Hepatocyte (in vitro differentiated cells): Measurements from ENCODE around the gene PPFIA2. TPM values are rescaled to one million over a fixed set of nuclear protein-coding genes. Genes with fewer than 3 reads are reported as not detected.

Experiments
- DNase-seq: peaks from one replicate; pipeline ENCODE4 v3.0.0-alpha.2; 2016; ENCODE audit warnings: low spot score
- H2AFZ ChIP-seq: fragments of 200-600 bp; sonication (generic); 2 replicates; pipeline ENCODE4 v1.6.0; 2016; ENCODE audit warnings: antibody characterized with exemption, mild to moderate bottlenecking
- H3K27ac ChIP-seq: fragments of 200-600 bp; sonication (generic); 2 replicates; pipeline ENCODE4 v1.5.1; 2016; ENCODE audit warnings: mild to moderate bottlenecking
- H3K27me3 ChIP-seq: fragments of 200-600 bp; sonication (generic); 2 replicates; pipeline ENCODE4 v1.6.1; 2016
- H3K36me3 ChIP-seq: fragments of 200-600 bp; sonication (generic); replicated peaks from 2 replicates; pipeline ENCODE4 v1.5.1; 2016; ENCODE audit warnings: low read depth; ENCODE audit not compliant: insufficient read depth
- H3K4me1 ChIP-seq: fragments of 200-600 bp; sonication (generic); 2 replicates; pipeline ENCODE4 v1.5.1; 2016; ENCODE audit warnings: mild to moderate bottlenecking, moderate library complexity; ENCODE audit not compliant: insufficient read depth
- H3K4me2 ChIP-seq: fragments of 200-600 bp; sonication (generic); 2 replicates; pipeline ENCODE4 v1.6.0; 2016
- H3K4me3 ChIP-seq: fragments of 200-600 bp; sonication (generic); 2 replicates; pipeline ENCODE4 v1.5.1; 2016; ENCODE audit warnings: mild to moderate bottlenecking
- H3K79me2 ChIP-seq: fragments of 200-600 bp; sonication (generic); 2 replicates; pipeline ENCODE4 v1.6.0; 2017; ENCODE audit warnings: mild to moderate bottlenecking
- H3K9me2 ChIP-seq: fragments of 200-600 bp; sonication (generic); replicated peaks from 2 replicates; pipeline ENCODE4 v1.6.0; 2017; ENCODE audit warnings: mild to moderate bottlenecking; ENCODE audit not compliant: insufficient read depth
- H3K9me3 ChIP-seq: fragments of 200-600 bp; sonication (generic); 2 replicates; pipeline ENCODE4 v1.5.1; 2016; ENCODE audit warnings: low read depth, mild to moderate bottlenecking
- H4K20me1 ChIP-seq: fragments of 200-600 bp; sonication (generic); 2 replicates; pipeline ENCODE4 v1.6.0; 2016; ENCODE audit warnings: mild to moderate bottlenecking; ENCODE audit not compliant: insufficient read depth, poor library complexity, severe bottlenecking
- EZH2 ChIP-seq: fragments of 200-600 bp; sonication (generic); IDR thresholded peaks from 2 replicates; pipeline ENCODE4 v1.6.1; 2016; ENCODE audit warnings: antibody characterized with exemption, mild to moderate bottlenecking, borderline replicate concordance
- EZH2phosphoT487 ChIP-seq: fragments of 200-600 bp; sonication (generic); IDR thresholded peaks from one replicate; pipeline ENCODE4 v1.6.1; 2018; ENCODE audit warnings: antibody characterized with exemption, mild to moderate bottlenecking, low read depth, moderate library complexity; ENCODE audit not compliant: unreplicated experiment, severe bottlenecking
- WGBS: methylation state at CpG from one replicate; pipeline ENCODE4 v1.1.6; 2016; ENCODE audit warnings: low lambda C conversion rate; ENCODE audit errors: missing lambda C conversion rate; 5-methylcytosine and 5-hydroxymethylcytosine counted together
- polyA plus RNA-seq: library from polyadenylated mRNA; unstranded; fragments of >200 nt; fragmentation: Nextera tagmentation; extraction: Ambion mirVana; gene quantifications from 2 replicates; pipeline ENCODE4 v1.2.1, GENCODE V29; 2016
- total RNA-seq: library from RNA; depleted of rRNA; stranded (reverse); fragments of >200 nt; gene quantifications from 2 replicates; pipeline ENCODE4 v1.2.3, GENCODE V29; 2014
- TF ChIP-seq, protein P1 (sequence below): fragments of 200-600 bp; sonication (generic); IDR thresholded peaks from 2 replicates; pipeline ENCODE4 v1.5.1; 2016; ENCODE audit warnings: antibody characterized with exemption, mild to moderate bottlenecking; ENCODE audit not compliant: poor library complexity

Gene PPFIA2
- total and polyA plus RNA-seq, 2 experiments from 2014 or later: 1.2 TPM; not detected in 1

DNA sequence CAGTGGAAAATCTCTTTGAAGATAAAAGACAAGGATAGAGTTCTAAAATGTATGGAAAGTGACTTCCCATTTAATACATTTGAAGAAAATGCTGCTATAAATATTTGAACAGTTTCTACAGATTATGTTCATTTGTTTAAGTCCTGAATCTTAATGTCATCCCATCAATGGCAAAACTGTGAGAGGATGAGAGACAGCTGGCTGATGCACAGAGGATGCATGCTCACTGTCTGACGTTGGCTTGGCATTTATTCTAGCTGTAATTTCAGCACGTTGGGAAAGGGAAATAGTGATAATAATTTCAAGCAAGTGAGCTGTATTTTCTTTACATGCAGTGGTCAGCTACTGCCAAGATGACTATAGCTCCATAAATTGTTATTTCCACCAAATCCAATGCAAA, 40.5 kb downstream of the PPFIA2 start:
- H3K9me3 ChIP-seq: no peaks in the 10 kb centered on the region
- H3K79me2 ChIP-seq: no peaks in the 10 kb centered on the region
- TF ChIP-seq, protein P1, sequence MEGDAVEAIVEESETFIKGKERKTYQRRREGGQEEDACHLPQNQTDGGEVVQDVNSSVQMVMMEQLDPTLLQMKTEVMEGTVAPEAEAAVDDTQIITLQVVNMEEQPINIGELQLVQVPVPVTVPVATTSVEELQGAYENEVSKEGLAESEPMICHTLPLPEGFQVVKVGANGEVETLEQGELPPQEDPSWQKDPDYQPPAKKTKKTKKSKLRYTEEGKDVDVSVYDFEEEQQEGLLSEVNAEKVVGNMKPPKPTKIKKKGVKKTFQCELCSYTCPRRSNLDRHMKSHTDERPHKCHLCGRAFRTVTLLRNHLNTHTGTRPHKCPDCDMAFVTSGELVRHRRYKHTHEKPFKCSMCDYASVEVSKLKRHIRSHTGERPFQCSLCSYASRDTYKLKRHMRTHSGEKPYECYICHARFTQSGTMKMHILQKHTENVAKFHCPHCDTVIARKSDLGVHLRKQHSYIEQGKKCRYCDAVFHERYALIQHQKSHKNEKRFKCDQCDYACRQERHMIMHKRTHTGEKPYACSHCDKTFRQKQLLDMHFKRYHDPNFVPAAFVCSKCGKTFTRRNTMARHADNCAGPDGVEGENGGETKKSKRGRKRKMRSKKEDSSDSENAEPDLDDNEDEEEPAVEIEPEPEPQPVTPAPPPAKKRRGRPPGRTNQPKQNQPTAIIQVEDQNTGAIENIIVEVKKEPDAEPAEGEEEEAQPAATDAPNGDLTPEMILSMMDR: no peak
- TF ChIP-seq EZH2: no peak
- TF ChIP-seq EZH2phosphoT487: no peak
- H3K36me3 ChIP-seq: no peaks in the 10 kb centered on the region
- no peak overlapping the region for H3K4me3 ChIP-seq
- no peaks in the 10 kb centered on the region for H3K27me3 ChIP-seq
- H3K9me2 ChIP-seq: no peaks in the 10 kb centered on the region
- no peak overlapping the region for H2AFZ ChIP-seq
- WGBS: 51% methylated on average over 2 of the region's 2 CpGs
- no peak for DNase-seq
- no peak overlapping the region for H3K27ac ChIP-seq
- H4K20me1 ChIP-seq: no peaks in the 10 kb centered on the region
- H3K4me2 ChIP-seq: no peak overlapping the region
- no peaks in the 10 kb centered on the region for H3K4me1 ChIP-seq

DNA sequence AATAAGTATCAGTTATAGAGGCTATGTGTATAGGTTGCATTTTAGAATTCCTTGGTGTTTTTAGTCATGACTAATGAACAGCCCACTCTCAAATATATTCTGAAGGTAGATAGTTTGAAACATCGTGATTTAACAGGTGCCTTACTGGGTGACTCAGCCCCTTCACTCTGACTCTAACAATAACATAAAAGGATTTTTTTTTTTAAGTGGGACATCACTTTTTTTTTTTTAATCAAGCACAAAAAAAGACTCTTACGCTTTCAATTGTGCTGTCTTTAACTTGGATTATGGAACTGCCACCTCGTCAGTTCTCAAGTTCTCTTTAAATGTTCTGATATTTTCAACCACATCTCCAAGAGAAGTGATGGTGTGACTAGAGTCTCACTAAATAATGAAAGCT, 46.6 kb downstream of the PPFIA2 start:
- no peaks in the 10 kb centered on the region for H3K9me2 ChIP-seq
- H3K4me1 ChIP-seq: no peaks in the 10 kb centered on the region
- TF ChIP-seq EZH2 (no peak), EZH2phosphoT487 (no peak)
- TF ChIP-seq, protein P1: no peak

DNA sequence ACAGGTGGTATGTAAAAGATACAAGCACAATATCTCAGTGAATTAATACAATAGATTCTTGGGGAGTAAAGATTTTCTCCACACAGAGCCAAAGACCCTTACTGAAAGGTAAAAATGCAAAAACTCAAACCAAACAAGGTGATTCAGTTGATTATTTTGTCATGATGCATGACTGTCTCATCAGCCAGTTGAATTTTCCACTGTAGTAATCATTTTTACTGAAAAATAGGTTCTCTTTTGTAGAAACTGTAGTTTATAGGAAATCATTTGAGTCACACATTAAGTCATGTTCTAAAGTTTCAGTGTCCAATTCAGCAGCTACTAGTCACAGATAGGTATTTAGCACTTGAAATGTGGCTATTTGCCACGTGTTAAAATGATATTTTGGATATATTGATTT, 53.6 kb downstream of the PPFIA2 start:
- H3K36me3 ChIP-seq: no peaks in the 10 kb centered on the region
- no peak for DNase-seq
- TF ChIP-seq, protein P1: no peak
- TF ChIP-seq EZH2 (no peak), EZH2phosphoT487 (no peak)
- no peak overlapping the region for H2AFZ ChIP-seq
- H4K20me1 ChIP-seq: no peaks in the 10 kb centered on the region
- H3K9me3 ChIP-seq: no peaks in the 10 kb centered on the region
- H3K4me2 ChIP-seq: no peak overlapping the region
- H3K27ac ChIP-seq: no peak overlapping the region
- WGBS: 81% methylated on average over 1 of the region's 1 CpG
- H3K9me2 ChIP-seq: no peaks in the 10 kb centered on the region
- H3K79me2 ChIP-seq: no peaks in the 10 kb centered on the region
- no peaks in the 10 kb centered on the region for H3K4me1 ChIP-seq
- H3K27me3 ChIP-seq: no peaks in the 10 kb centered on the region
- no peak overlapping the region for H3K4me3 ChIP-seq

More for the DNA sequence above, 46.6 kb downstream of the PPFIA2 start:
- Histone ChIP-seq H3K79me2 (no peaks in the 10 kb centered on the region), H2AFZ (no peak overlapping the region), H3K36me3 (no peaks in the 10 kb centered on the region), H3K27me3 (no peaks in the 10 kb centered on the region), H3K27ac (no peak overlapping the region), H4K20me1 (no peaks in the 10 kb centered on the region), H3K9me3 (no peaks in the 10 kb centered on the region), H3K4me2 (no peak overlapping the region), H3K4me3 (no peak overlapping the region)
- no peak for DNase-seq
- 88% methylated on average over 3 of the region's 3 CpGs for WGBS

DNA sequence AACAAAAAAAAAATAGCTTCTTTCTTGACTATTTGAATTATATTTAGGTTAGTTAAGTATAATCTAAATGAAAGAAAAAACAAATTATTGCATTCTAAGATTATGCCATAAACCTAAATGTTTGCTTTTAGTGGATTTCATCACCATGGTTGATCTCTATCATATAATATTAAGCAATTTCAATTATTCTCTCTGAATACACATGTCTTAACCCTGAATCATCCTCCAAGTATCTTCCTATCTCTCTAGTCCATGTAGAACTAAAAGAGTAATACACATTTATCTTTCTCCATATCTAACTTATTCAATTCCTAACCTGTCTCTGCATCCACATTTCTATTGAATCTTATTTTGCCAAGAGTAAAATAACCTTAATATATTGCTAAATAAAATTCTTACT, 59.6 kb downstream of the PPFIA2 start:
- H3K9me2 ChIP-seq: no peaks in the 10 kb centered on the region
- TF ChIP-seq, protein P1: no peak
- TF ChIP-seq EZH2: no peak
- TF ChIP-seq EZH2phosphoT487: no peak
- no peak overlapping the region for H3K4me2 ChIP-seq
- no peaks in the 10 kb centered on the region for H3K79me2 ChIP-seq
- no peak overlapping the region for H3K27ac ChIP-seq
- DNase-seq: no peak
- no peak overlapping the region for H3K4me3 ChIP-seq
- H3K27me3 ChIP-seq: no peaks in the 10 kb centered on the region
- H4K20me1 ChIP-seq: no peaks in the 10 kb centered on the region
- H3K4me1 ChIP-seq: no peaks in the 10 kb centered on the region
- H3K36me3 ChIP-seq: no peaks in the 10 kb centered on the region
- H3K9me3 ChIP-seq: no peaks in the 10 kb centered on the region
- no peak overlapping the region for H2AFZ ChIP-seq
